ENCODE results near the gene EPHB1. TPM values are rescaled to one million over a fixed set of nuclear protein-coding genes. Genes with fewer than 3 reads are reported as not detected.

The EPHB1 gene
- polyA plus RNA-seq, 1 experiment: 0.11 TPM

- TF ChIP-seq CTCF (IDR thresholded peaks at IDR 0.05; ENCODE audit: low read depth, low read length): no peak
- ChIA-PET POLR2A (no interaction called here), CTCF (no interaction called here)
- Histone ChIP-seq H3K27me3 (ENCODE audit: control insufficient read depth, insufficient read depth, low read length) (peaks cover 55% of the 10 kb centered on the region), H3K4me3 (ENCODE audit: low read depth, low read length) (no peak overlapping the region), H3K9me3 (ENCODE audit: control insufficient read depth, insufficient read depth, low read length) (no peaks in the 10 kb centered on the region; the same call in 1 of the 2 replicates), H3K27ac (ENCODE audit: low read depth, low read length) (no peak overlapping the region)
- no peak for DNase-seq (ENCODE audit: low read depth, low spot score)
Measured at GRCh38 chr3:134799393-134799792, 4.3 kb downstream of the EPHB1 start.

- ChIA-PET POLR2A (no interaction called here), CTCF (interaction anchor here (1.3 kb wide), 1 partner anchor 47 kb away, joined by 3 read pairs; no protein-coding TSS in a partner anchor)
- Histone ChIP-seq H3K9me3 (ENCODE audit: control insufficient read depth, insufficient read depth, low read length) (no peaks in the 10 kb centered on the region), H3K4me3 (ENCODE audit: low read depth, low read length) (no peak overlapping the region), H3K27ac (ENCODE audit: low read depth, low read length) (no peak overlapping the region), H3K27me3 (ENCODE audit: control insufficient read depth, insufficient read depth, low read length) (peaks cover 42% of the 10 kb centered on the region)
- no peak for DNase-seq (ENCODE audit: low read depth, low spot score)
- TF ChIP-seq CTCF (IDR thresholded peaks at IDR 0.05; ENCODE audit: low read depth, low read length): no peak
Measured at GRCh38 chr3:134801204-134801958, 6.3 kb downstream of the EPHB1 start.

- Histone ChIP-seq H3K27me3 (ENCODE audit: control insufficient read depth, insufficient read depth, low read length) (peaks cover 31% of the 10 kb centered on the region), H3K4me3 (ENCODE audit: low read depth, low read length) (no peak overlapping the region), H3K9me3 (ENCODE audit: control insufficient read depth, insufficient read depth, low read length) (no peaks in the 10 kb centered on the region), H3K27ac (ENCODE audit: low read depth, low read length) (no peak overlapping the region)
- TF ChIP-seq CTCF (IDR thresholded peaks at IDR 0.05; ENCODE audit: low read depth, low read length): no peak
- no peak for DNase-seq (ENCODE audit: low read depth, low spot score)
- ChIA-PET CTCF (no interaction called here), POLR2A (no interaction called here)
Measured at GRCh38 chr3:134802428-134803050, 7.5 kb downstream of the EPHB1 start.

- CTCF ChIA-PET: no interaction called here
- no peak for TF ChIP-seq CTCF (IDR thresholded peaks at IDR 0.05; ENCODE audit: low read depth, low read length)
- H3K9me3 ChIP-seq (ENCODE audit: control insufficient read depth, insufficient read depth, low read length): no peaks in the 10 kb centered on the region
- POLR2A ChIA-PET: no interaction called here
- H3K27ac ChIP-seq (ENCODE audit: low read depth, low read length): no peak overlapping the region
- no peak for DNase-seq (ENCODE audit: low read depth, low spot score)
- H3K27me3 ChIP-seq (ENCODE audit: control insufficient read depth, insufficient read depth, low read length): peaks cover 26% of the 10 kb centered on the region
- no peak overlapping the region for H3K4me3 ChIP-seq (ENCODE audit: low read depth, low read length)
Measured at GRCh38 chr3:134803051-134803505, 8.0 kb downstream of the EPHB1 start.

- H3K27me3 ChIP-seq (ENCODE audit: control insufficient read depth, insufficient read depth, low read length): peaks cover 20% of the 10 kb centered on the region
Measured at GRCh38 chr3:134803652-134804051, 8.6 kb downstream of the EPHB1 start.

More at GRCh38 chr3:134803652-134804051, 8.6 kb downstream of the EPHB1 start:
- CTCF ChIA-PET: no interaction called here
- H3K27ac ChIP-seq (ENCODE audit: low read depth, low read length): no peak overlapping the region
- no peaks in the 10 kb centered on the region for H3K9me3 ChIP-seq (ENCODE audit: control insufficient read depth, insufficient read depth, low read length)
- no peak overlapping the region for H3K4me3 ChIP-seq (ENCODE audit: low read depth, low read length)
- DNase-seq (ENCODE audit: low read depth, low spot score): no peak
- no peak for TF ChIP-seq CTCF (IDR thresholded peaks at IDR 0.05; ENCODE audit: low read depth, low read length)
- POLR2A ChIA-PET: no interaction called here
